RPMI7951 (cell line): ENCODE measurements around the gene ADK. TPM values are rescaled to one million over a fixed set of nuclear protein-coding genes. Genes with fewer than 3 reads are reported as not detected.
A peak's percentile ranks its signal among the peaks of the same experiment; 100 is the strongest.
"Not testable (repeated sequence)": the region's sequence is repeated elsewhere in the genome, so short reads cannot be mapped to it uniquely, and the experiment has no call there.

Source experiments
- DNase-seq: peaks from one replicate; pipeline ENCODE4 v3.0.0-alpha.2; 2012; ENCODE audit warnings: low read depth
- total RNA-seq: library from RNA; depleted of rRNA; stranded (reverse); fragments of >200 nt; shearing (Covaris generic); gene quantifications from 2 replicates; pipeline ENCODE4 v1.2.3, GENCODE V29; 2014

ADK gene
- total RNA-seq, 1 experiment from 2014 or later = 64.6 TPM

DNA sequence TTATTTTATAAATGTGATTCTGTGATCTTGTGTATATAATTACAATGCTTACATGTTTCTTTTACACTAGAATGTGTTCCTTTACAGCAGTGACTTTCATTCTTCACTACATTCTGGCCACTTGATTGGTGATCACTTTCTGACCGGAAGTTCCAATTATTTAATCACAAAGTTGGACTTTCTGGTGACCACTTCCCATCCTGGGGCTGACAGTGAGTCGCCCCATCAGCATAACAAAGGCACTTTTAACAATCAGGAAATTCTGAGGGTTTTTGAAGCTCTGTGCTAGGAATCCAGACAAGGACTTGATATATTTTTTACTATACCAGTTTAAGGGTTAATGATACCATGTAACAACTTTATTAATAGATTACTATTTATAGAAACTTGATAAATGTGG, 393.1 kb downstream of the ADK start:
- DNase-seq = peak; percentile 48

- DNase-seq = no peak
Measured at GRCh38 chr10:74548676-74549075, 397.7 kb downstream of the ADK start.

DNA sequence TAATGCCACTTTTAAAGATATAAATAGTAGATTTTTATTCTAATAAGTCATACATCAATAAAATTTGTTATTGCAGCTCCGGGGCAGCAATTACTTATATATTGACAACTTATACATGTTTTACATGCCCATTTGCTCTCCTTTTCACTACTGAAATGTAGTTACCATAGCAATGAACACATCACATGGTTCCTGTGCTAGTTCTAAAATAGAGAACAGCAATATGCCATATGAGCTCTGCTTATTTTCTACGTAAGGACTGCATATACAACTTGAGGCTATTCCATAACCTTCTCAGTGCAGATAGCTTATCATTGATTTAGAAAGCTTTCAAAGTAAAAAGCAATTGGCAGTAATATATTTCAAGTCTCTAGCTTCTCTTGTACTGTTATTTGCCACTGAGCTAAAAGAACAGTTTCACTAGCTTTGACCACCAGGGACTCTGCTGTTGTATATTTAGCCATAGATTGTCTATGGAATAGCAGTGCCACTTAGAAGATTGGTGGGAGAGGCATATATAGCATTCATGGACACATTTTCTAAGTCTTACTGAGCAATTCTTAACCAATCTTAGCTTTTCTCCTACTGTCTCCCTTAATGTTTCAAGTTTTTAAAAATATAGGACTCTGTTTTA, 405.2 kb downstream of the ADK start:
- no peak for DNase-seq

- no peak for DNase-seq
Measured at GRCh38 chr10:74557098-74557497, 406.1 kb downstream of the ADK start.

DNA sequence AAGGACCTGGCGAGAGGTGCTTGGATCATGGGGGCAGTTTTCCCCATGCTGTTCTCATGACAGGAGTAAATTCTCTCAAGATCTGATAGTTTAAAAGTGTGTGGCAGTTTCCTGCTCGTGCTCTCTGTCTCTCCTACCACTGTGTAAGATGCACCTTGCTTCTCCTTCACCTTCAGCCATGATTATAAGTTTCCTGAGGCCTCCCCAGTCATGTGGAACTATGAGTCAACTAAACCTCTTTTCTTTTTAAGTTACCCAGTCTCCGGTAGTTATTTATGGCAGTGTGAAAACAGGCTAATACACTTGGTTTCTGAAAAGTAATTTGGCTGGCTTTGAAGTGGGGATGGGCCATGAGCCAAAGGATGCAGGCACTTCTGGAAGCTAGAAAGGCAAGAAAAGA, 407.4 kb downstream of the ADK start:
- no peak for DNase-seq

- no peak for DNase-seq
Measured at GRCh38 chr10:74558897-74559296, 407.9 kb downstream of the ADK start.

DNA sequence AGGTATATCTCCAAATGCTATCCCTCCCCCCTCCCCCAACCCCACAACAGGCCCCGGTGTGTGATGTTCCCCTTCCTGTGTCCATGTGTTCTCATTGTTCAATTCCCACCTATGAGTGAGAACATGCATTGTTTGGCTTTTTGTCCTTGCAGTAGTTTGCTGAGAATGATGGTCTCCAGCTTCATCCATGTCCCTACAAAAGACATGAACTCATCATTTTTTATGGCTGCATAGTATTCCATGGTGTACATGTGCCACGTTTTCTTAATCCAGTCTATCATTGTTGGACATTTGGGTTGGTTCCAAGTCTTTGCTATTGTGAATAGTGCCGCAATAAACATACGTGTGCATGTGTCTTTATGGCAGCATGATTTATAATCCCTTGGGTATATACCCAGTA, 417.9 kb downstream of the ADK start:
- not testable (repeated sequence) for DNase-seq

DNA sequence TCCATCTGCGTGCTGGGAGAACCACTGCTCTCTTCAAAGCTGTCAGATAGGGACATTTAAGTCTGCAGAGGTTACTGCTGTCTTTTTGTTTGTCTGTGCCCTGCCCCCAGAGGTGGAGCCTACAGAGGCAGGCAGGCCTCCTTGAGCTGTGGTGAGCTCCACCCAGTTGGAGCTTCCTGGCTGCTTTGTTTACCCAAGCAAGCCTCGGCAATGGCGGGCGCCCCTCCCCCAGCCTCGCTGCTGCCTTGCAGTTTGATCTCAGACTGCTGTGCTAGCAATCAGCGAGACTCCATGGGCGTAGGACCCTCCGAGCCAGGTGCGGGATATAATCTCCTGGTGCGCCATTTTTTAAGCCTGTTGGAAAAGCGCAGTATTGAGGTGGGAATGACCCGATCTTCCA, 422.5 kb downstream of the ADK start:
- not testable (repeated sequence) for DNase-seq

GRCh38 chr10:74575191-74575720, 424.2 kb downstream of the ADK start:
- DNase-seq = no peak

GRCh38 chr10:74575912-74576311, 424.9 kb downstream of the ADK start:
- DNase-seq = no peak

GRCh38 chr10:74576586-74576985, 425.6 kb downstream of the ADK start:
- no peak for DNase-seq

DNA sequence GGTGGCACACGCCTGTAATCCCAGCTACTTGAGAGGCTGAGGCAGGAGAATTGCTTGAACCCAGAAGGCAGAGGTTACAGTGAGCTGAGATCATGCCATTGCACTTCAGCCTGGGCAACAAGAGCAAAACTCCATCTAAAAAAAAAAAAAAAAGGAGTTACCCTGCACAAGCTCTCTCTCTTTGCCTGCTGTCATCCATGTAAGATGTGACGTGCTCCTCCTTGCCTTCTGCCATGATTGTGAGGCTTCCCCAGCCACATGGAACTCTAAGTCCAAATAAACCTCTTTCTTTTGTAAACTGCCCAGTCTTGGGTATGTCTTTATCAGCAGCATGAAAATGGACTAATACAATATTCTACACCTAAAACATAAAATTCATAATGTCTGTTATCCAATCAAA, 429.4 kb downstream of the ADK start:
- DNase-seq = not testable (repeated sequence)

- no peak for DNase-seq
Measured at GRCh38 chr10:74582566-74582965, 431.5 kb downstream of the ADK start.

DNA sequence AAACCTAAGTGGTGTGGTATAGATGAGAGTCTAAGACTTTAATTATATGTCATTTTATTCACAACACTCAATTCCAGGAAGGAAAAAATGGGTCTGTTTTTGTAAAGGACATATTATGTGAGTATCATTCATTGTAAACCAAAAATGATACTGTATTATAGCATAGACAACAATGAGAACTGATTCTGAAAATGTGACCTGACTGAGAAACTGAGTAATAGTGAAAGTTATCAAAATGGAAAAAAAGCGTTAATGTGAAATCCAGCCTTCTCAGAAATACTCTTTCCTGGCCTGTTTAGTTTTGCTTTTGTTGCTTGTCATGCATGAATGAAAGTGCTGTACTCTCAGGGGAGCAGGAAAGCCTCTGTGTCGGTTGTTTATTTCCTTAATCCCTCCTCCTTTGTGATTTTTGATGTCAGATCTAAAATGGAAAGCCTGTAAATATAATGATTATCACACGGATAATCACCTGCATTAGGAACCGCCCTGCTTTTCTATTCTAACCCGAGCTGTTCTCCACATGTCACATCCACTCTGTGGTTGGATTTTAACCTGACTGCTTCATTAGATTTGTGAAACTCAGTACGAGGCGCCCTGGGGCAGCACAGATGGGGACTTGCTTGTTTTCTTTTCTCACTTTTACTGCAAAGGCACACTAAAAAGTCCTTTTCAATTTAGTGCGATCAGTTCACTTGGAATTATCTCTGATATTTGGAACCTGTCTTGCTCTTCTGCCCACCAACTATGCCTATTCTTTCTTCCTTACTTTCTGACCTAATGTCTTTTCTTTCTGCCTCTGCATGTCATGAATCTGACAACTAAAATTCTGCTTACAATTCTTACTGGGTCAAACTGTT, 434.4 kb downstream of the ADK start:
- DNase-seq = peak; percentile 50

DNA sequence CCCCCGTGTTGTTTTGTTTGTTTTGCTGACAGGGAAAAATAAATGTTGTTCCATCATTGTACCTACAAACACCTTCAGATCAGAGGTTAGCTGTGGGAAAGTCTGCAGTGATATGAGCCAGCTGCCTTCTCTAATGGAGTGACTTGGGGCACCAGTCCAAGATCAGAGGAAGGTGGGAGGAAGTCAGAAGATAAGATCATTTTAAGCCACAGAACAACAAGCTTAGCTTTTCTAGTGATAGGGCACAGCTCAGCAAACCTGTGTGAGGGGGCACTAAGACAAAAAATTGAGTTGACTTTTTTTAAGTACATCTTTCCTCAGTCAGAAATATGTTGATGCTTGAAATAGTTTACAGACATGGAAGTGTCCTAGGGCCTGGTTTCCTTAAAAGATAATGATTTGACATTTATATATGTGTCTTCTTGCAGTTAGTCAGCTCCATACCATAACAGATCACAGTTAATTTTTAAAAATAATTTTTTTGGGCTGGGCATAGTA, 435.1 kb downstream of the ADK start:
- DNase-seq = peak; percentile 47

DNA sequence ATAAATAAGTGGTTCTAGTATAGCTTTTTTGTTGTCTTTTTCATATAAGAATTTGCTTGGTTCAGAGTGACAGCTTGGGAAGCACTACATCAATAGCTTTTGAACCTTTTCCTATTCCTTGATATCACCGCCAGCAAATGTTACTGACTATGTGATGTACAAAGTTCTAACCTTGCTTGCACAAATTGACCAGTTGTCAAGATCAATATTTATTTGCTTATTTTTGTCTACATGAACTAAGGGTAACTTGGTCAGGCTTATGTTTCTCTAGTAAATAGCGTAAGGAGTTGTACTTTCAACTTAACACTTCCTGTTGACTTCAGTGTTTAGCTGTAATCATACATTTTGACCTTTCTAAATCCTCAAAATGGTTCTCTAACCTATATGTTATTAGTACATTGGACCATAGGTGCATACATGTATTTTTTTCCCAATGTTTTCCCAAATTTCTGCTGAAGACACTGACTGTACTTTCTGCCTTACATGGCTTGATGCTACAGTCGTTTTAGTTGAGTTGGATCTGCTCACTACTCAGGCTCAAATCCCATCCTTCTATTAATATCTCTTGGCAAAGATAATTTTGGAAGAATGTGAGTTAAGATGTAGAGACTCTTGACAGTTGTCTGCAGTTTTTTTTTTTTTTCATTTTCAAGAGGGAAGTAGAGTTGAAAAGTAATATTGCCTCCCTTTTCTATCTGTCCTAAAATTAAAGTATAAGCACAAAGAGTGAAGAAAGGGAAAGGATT, 436.3 kb downstream of the ADK start:
- DNase-seq = no peak

DNA sequence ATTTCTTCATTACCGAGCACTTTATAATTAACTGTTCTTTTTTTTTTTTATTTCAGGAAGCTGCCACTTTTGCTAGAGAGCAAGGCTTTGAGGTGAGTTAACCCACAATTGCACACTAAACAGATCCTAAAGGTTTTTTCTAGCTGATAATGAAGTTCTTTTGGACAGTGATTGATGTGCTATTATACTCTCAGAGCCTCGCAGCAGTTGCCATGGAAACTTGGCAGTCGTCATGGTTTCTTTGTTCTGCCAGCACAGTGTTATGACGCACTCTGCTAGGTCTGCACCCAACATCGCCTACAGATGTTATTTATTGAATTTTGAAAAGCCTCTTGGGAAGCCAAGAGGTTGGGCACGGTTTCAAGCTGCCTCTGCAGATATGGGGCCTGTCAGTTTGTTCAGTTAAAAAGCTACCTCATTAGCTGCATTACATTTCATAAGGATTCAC, 438.2 kb downstream of the ADK start:
- DNase-seq = peak; percentile 96

GRCh38 chr10:74589851-74590250, 438.8 kb downstream of the ADK start:
- DNase-seq = no peak

DNA sequence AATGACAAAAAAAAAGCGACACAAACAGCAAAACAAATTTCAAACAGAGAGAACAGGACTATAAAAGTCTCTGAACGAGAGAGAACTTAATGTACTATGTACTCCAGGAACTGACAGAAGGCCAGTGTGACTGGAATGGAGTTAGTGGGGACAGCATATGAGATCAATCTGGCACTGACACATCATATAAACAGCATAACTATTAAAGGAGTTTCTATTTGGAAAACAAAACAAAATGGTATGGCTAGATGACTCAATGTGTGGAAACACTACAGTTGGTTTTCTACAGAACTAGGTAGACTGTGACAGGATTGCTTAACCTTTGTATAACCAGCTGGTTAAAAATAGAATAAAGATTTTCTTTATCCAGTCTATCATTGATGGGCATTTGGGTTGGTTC, 442.4 kb downstream of the ADK start:
- peak; percentile 34 for DNase-seq

DNA sequence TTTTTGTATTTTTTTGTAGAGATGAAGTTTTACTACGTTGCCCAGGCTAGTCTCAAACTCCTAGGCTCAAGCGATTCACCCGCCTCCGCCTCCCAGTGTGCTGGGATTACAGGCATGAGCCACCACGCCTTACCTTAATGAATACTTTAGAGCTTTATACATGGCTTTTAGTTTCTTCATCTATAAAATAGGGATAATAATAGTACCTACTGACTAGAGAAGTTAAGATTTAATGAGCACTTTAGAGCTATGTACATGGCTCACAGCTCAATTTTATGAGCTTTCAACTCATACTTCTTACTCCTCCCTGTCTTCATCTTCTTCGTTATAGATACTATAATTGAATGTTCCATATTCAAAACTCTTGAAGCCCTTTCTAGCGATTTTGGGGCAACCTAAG, 445.7 kb downstream of the ADK start:
- DNase-seq = no peak

GRCh38 chr10:74598891-74599566, 448.0 kb downstream of the ADK start:
- peak; percentile 50 for DNase-seq

- no peak for DNase-seq
Measured at GRCh38 chr10:74599672-74600071, 448.7 kb downstream of the ADK start.
